ENCODE data around the gene MYCBPAP.

MYCBPAP gene

GRCh38 chr17:50558941-50559614 lies 50.8 kb downstream of the MYCBPAP start:
- no peak for DNase-seq (ENCODE audit: low read depth)
- TF ChIP-seq, protein P1, sequence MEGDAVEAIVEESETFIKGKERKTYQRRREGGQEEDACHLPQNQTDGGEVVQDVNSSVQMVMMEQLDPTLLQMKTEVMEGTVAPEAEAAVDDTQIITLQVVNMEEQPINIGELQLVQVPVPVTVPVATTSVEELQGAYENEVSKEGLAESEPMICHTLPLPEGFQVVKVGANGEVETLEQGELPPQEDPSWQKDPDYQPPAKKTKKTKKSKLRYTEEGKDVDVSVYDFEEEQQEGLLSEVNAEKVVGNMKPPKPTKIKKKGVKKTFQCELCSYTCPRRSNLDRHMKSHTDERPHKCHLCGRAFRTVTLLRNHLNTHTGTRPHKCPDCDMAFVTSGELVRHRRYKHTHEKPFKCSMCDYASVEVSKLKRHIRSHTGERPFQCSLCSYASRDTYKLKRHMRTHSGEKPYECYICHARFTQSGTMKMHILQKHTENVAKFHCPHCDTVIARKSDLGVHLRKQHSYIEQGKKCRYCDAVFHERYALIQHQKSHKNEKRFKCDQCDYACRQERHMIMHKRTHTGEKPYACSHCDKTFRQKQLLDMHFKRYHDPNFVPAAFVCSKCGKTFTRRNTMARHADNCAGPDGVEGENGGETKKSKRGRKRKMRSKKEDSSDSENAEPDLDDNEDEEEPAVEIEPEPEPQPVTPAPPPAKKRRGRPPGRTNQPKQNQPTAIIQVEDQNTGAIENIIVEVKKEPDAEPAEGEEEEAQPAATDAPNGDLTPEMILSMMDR (IDR thresholded peaks at IDR 0.05; ENCODE audit: control insufficient read depth, insufficient read depth, low read depth, low read length, missing control alignments): no peak
- no peak overlapping the region; the same call in 1 of the 2 replicates for H3K4me3 ChIP-seq (ENCODE audit: control insufficient read depth, low read depth, low read length)

DNA sequence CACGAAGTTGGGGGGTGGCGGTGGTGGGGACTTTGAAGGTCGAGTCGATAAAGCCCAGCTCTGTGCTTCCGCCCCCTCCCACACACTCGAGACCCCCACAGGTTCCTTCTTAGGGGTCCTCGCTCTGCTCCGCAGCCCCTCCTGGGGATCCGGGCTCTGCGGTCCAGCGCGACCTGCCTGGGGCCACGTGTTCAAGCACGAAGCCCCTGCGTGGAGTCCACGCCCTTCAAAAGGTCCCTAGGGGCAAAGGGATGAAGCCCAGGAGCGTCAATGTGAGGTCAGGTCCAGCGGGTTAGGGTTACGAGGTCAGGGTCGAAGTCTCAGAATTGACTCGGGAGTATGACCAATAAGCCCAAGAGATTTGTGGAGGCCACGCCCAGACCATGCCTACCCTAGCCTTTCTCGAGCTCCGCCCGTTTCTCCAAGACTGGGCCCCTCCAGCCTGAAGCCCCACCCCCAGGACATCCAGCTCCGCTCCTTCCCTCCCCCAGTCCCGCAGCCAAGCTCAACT lies 51.5 kb downstream of the MYCBPAP start:
- peak overlapping the region; percentile 40 for H3K4me3 ChIP-seq (ENCODE audit: control insufficient read depth, low read depth, low read length)
- no peak for DNase-seq (ENCODE audit: low read depth)
- TF ChIP-seq, protein P1 (IDR thresholded peaks at IDR 0.05; ENCODE audit: control insufficient read depth, insufficient read depth, low read depth, low read length, missing control alignments): no peak

- peak within 1 kb of the TSS; percentile 40 for H3K4me3 ChIP-seq (ENCODE audit: control insufficient read depth, low read depth, low read length)
- TF ChIP-seq, protein P1 (IDR thresholded peaks at IDR 0.05; ENCODE audit: control insufficient read depth, insufficient read depth, low read depth, low read length, missing control alignments): no peak
- DNase-seq (ENCODE audit: low read depth): no peak
Measured at GRCh38 chr17:50560185-50560824, 52.1 kb downstream of the MYCBPAP start, which contains the start of gene CACNA1G. TSS of gene CACNA1G (plus strand) at chr17:50560715. CDS start at chr17:50561460, 745 bp downstream.

- H3K4me3 ChIP-seq (ENCODE audit: control insufficient read depth, low read depth, low read length): peak overlapping the region; percentile 40
- no peak for DNase-seq (ENCODE audit: low read depth)
- TF ChIP-seq, protein P1 (IDR thresholded peaks at IDR 0.05; ENCODE audit: control insufficient read depth, insufficient read depth, low read depth, low read length, missing control alignments): no peak
Measured at GRCh38 chr17:50560931-50561745, 52.9 kb downstream of the MYCBPAP start.

DNA sequence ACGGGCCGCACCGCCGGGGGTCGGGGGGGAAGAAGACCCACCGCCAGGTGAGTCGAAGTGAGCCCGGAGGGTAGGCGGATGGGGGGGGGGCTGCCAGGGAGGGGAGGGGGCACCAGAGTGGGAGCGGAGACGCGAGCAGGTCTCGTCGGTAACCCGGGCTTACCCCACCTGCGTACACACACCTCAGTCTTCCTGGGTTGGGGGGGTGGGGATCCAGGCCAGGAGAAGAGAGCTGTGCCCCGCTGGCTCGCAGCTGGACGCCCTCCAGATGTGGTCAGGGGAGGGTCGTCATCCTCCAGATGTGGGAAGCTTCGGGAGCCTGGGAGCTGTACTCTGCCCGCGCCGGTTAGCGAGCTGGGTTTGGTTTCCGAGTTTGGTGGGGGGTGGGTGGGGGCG lies 53.5 kb downstream of the MYCBPAP start:
- no peak overlapping the region for H3K4me3 ChIP-seq (ENCODE audit: control insufficient read depth, low read depth, low read length)
- no peak for DNase-seq (ENCODE audit: low read depth)
- TF ChIP-seq, protein P1 (IDR thresholded peaks at IDR 0.05; ENCODE audit: control insufficient read depth, insufficient read depth, low read depth, low read length, missing control alignments): no peak

All from AG09309 (cell line).